ENCODE data around the gene TIGAR. TPM values are rescaled to one million over a fixed set of nuclear protein-coding genes. Genes with fewer than 3 reads are reported as not detected.

Gene TIGAR
- total RNA-seq, 1 experiment from 2014 or later: 27.5 TPM

DNA sequence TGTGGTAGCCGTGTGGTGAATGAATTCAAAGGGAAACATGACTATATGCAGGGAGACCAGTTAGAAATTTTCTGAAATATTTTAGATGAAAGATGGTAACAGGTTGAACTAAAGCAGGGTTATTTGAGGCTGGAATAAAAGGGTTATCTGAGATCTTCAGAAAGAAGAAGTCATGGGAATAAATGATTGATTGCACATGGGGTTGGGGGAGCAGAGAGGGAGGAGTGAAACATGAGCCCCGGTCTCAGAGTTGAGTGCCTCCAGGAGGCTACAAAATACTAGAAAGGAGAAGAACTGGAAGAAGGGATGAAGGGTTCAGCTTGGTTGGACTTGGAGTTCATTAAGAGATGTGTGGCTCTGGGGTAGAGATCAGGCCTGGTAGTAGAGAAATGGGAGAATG is 74.8 kb downstream of the TIGAR start:
- H3K4me1 ChIP-seq (ENCODE audit: insufficient read depth, low read length): no peaks in the 10 kb centered on the region
- no peak overlapping the region for H3K56ac ChIP-seq (ENCODE audit: insufficient read length, low read depth, low read length)
- WGBS (ENCODE audit: extremely low coverage, insufficient read length, low lambda C conversion rate): no CpG with 5 or more reads among the region's 2 CpGs
- no peak overlapping the region for H4K5ac ChIP-seq (ENCODE audit: insufficient read length, low read depth, low read length)
- no peaks in the 10 kb centered on the region for H3K79me2 ChIP-seq (ENCODE audit: insufficient read depth, low read length)
- H3K27ac ChIP-seq (ENCODE audit: insufficient read length, low read depth, low read length): no peak overlapping the region
- H4K91ac ChIP-seq (ENCODE audit: insufficient read length, low read depth, low read length): no peak overlapping the region
- H4K20me1 ChIP-seq (ENCODE audit: control insufficient read depth, insufficient read depth, insufficient read length): no peaks in the 10 kb centered on the region
- Mint-ChIP-seq H3K9me3 (no peaks in the 10 kb centered on the region), H3K27me3 (ENCODE audit: low read depth) (peaks cover 11% of the 10 kb centered on the region), H3K4me1 (peaks cover 0 to 2% of the 10 kb centered on the region in 2 experiments; a peak in 1 of 4 replicates), H3K27ac (no peak overlapping the region), H3K4me3 (no peak overlapping the region), H3K36me3 (ENCODE audit: insufficient read depth in 1 of 3, low read depth in 3 of 3) (peaks cover 0 to 2% (median 0%) of the 10 kb centered on the region in 3 experiments; a peak in 1 of 7 replicates)
- no peak overlapping the region for H3K23ac ChIP-seq (ENCODE audit: insufficient read length, low read depth, low read length)
- H2AK5ac ChIP-seq (ENCODE audit: insufficient read length, low read length): no peak overlapping the region
- no peak overlapping the region for H3T11ph ChIP-seq (ENCODE audit: low read length)
- no peak overlapping the region for H2BK15ac ChIP-seq (ENCODE audit: low read depth, low read length)
- no peak overlapping the region for H4K8ac ChIP-seq (replicated peaks; ENCODE audit: insufficient read length, low read depth, low read length)
- no peaks in the 10 kb centered on the region for H3K9me3 ChIP-seq (ENCODE audit: control insufficient read depth, low read depth, low read length)
- H3K23me2 ChIP-seq (ENCODE audit: insufficient read length, low read depth, low read length, poor library complexity, severe bottlenecking): no peaks in the 10 kb centered on the region
- TF ChIP-seq, protein P1, sequence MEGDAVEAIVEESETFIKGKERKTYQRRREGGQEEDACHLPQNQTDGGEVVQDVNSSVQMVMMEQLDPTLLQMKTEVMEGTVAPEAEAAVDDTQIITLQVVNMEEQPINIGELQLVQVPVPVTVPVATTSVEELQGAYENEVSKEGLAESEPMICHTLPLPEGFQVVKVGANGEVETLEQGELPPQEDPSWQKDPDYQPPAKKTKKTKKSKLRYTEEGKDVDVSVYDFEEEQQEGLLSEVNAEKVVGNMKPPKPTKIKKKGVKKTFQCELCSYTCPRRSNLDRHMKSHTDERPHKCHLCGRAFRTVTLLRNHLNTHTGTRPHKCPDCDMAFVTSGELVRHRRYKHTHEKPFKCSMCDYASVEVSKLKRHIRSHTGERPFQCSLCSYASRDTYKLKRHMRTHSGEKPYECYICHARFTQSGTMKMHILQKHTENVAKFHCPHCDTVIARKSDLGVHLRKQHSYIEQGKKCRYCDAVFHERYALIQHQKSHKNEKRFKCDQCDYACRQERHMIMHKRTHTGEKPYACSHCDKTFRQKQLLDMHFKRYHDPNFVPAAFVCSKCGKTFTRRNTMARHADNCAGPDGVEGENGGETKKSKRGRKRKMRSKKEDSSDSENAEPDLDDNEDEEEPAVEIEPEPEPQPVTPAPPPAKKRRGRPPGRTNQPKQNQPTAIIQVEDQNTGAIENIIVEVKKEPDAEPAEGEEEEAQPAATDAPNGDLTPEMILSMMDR (conservative IDR thresholded peaks at IDR 0.05): no peak
- H3K4me2 ChIP-seq (ENCODE audit: insufficient read depth, insufficient read length, low read length): no peak overlapping the region
- no peak overlapping the region for H2BK120ac ChIP-seq (ENCODE audit: low read depth, low read length, poor library complexity, severe bottlenecking)
- H3K27me3 ChIP-seq (ENCODE audit: insufficient read depth, low read length): no peaks in the 10 kb centered on the region
- no peaks in the 10 kb centered on the region for H3K79me1 ChIP-seq (ENCODE audit: insufficient read depth, low read depth, low read length, poor library complexity, severe bottlenecking)
- H3K14ac ChIP-seq (ENCODE audit: insufficient read depth, low read length): no peak overlapping the region
- H2BK12ac ChIP-seq (ENCODE audit: insufficient read length, low read depth, low read length): no peak overlapping the region
- H2BK5ac ChIP-seq (ENCODE audit: insufficient read length, low read length): no peak overlapping the region
- no peak for DNase-seq
- H3K4ac ChIP-seq (ENCODE audit: low read depth, low read length): no peak overlapping the region
- H3K18ac ChIP-seq (ENCODE audit: insufficient read length, low read depth, low read length): no peak overlapping the region
- no peak overlapping the region for H3K9ac ChIP-seq (ENCODE audit: extremely low read depth, insufficient read length, low read length)
- H2AFZ ChIP-seq (ENCODE audit: low read length): no peak overlapping the region
- no peak overlapping the region for H2BK20ac ChIP-seq (ENCODE audit: low read depth, low read length, poor library complexity, severe bottlenecking)
